HepG2 (cell line): ENCODE results near the gene DSG2. TPM values are rescaled to one million over a fixed set of nuclear protein-coding genes. Genes with fewer than 3 reads are reported as not detected.
A peak's percentile ranks its signal among the peaks of the same experiment; 100 is the strongest.

Experiments
- ATAC-seq: fragments of 200-7000 bp; cut with Tn5 transposase; 3 replicates; pipeline ENCODE4 v1.9.1; 2020; ENCODE audit warnings: mild to moderate bottlenecking, moderate library complexity
- BruUV-seq: library from RNA; stranded (reverse); fragments of 400-500 nt; replicated peaks from 2 replicates; lab custom pipeline; 2021; lab: Mats Ljungman, UMichigan
- CTCF ChIA-PET: fragments of 300-600 bp; formaldehyde crosslinking; extraction: SDS; loops from one replicate; lab custom pipeline; 2021; ENCODE audit warnings: low total read pairs, inconsistent platforms, low intra/inter-chr PET ratio; lab: Yijun Ruan, JAX
- POLR2A ChIA-PET: fragments of 350-600 bp; sonication (Branson Sonifier 250); formaldehyde crosslinking; loops from one replicate; lab custom pipeline; 2020; ENCODE audit warnings: antibody characterized with exemption, inconsistent platforms; lab: Yijun Ruan, JAX
- DNase-seq: peaks from one replicate; pipeline ENCODE4 v3.0.0-alpha.2; 2015; ENCODE audit warnings: low spot score
- FAIRE-seq: peaks from 3 replicates; lab custom pipeline; 2011; peaks lifted over from hg19 to GRCh38; lab: Jason Lieb, UNC
- H2AFZ ChIP-seq: one replicate; pipeline ENCODE4 v1.6.1; 2011; ENCODE audit warnings: low read length, inconsistent platforms
- H3K27ac ChIP-seq: fragments of 300-600 bp; 3 replicates; pipeline ENCODE4 v1.8.0; 2011; ENCODE audit warnings: mixed run types, mild to moderate bottlenecking, mixed read lengths, low read length, inconsistent platforms; ENCODE audit not compliant: insufficient read depth; ENCODE audit errors: extremely low read length
- H3K27me3 ChIP-seq, 2 experiments: fragments of 200-600 bp in 1 of 2; 2 replicates in 1 of 2; 3 replicates in 1 of 2; pipeline versions ENCODE4 v1.6.0 to v1.8.0; 2011; ENCODE audit warnings: low read length in 2 of 2, mild to moderate bottlenecking in 2 of 2, moderate library complexity in 2 of 2, inconsistent platforms in 1 of 2; ENCODE audit not compliant: insufficient read depth in 2 of 2, control insufficient read depth in 1 of 2
- H3K36me3 ChIP-seq, 2 experiments: fragments of 200-600 bp in 1 of 2; replicated peaks in 1 of 2; 2 replicates in 1 of 2; 3 replicates in 1 of 2; pipeline versions ENCODE4 v1.5.1 to v1.8.0; 2011; ENCODE audit warnings: low read length in 2 of 2, inconsistent platforms in 1 of 2; ENCODE audit not compliant: insufficient read depth in 2 of 2, control insufficient read depth in 1 of 2
- H3K4me1 ChIP-seq: 2 replicates; pipeline ENCODE4 v1.5.1; 2012; ENCODE audit warnings: low read length, inconsistent platforms; ENCODE audit not compliant: insufficient read depth
- H3K4me2 ChIP-seq: 2 replicates; pipeline ENCODE4 v1.6.0; 2011; ENCODE audit warnings: low read depth, low read length, inconsistent platforms
- H3K4me3 ChIP-seq, 3 experiments: fragments of 200-600 bp in 1 of 3; sonication (generic), shearing (Covaris generic) in 1 of 3; replicated peaks in 1 of 3; 2 replicates each; pipeline ENCODE4 v1.5.1; 2011 to 2016; ENCODE audit warnings: low read length in 3 of 3, inconsistent platforms in 2 of 3, low read depth in 2 of 3, mild to moderate bottlenecking in 2 of 3, control low read depth in 1 of 3, mixed read lengths in 1 of 3; ENCODE audit not compliant: insufficient read depth in 1 of 3
- H3K79me2 ChIP-seq: one replicate; pipeline ENCODE4 v1.6.1; 2011; ENCODE audit warnings: low read length, inconsistent platforms; ENCODE audit not compliant: insufficient read depth
- H3K9ac ChIP-seq: 2 replicates; pipeline ENCODE4 v1.6.0; 2011; ENCODE audit warnings: mild to moderate bottlenecking, low read depth, low read length, inconsistent platforms; ENCODE audit not compliant: insufficient read depth
- H3K9me3 ChIP-seq: 2 replicates; pipeline ENCODE4 v1.5.1; 2012; ENCODE audit warnings: mild to moderate bottlenecking, low read length
- H4K20me1 ChIP-seq: 2 replicates; pipeline ENCODE4 v1.6.0; 2011; ENCODE audit warnings: inconsistent platforms, mild to moderate bottlenecking, low read length, moderate library complexity; ENCODE audit not compliant: insufficient read depth
- FOXK1 ChIP-seq: sonication (generic); formaldehyde crosslinking; IDR thresholded peaks from 2 replicates; pipeline ENCODE4 v1.4.0; 2020; ENCODE audit warnings: low read depth, missing genetic modification reagents, borderline replicate concordance
- POLR2AphosphoS2 ChIP-seq: IDR thresholded peaks from 2 replicates; pipeline ENCODE4 v1.6.1; 2011; ENCODE audit warnings: low read depth, low read length, improper control_type of control experiment
- RBM22 ChIP-seq: fragments of 200-400 bp; formaldehyde crosslinking; optimal IDR thresholded peaks from 2 replicates; pipeline ENCODE3; 2017; ENCODE audit warnings: mild to moderate bottlenecking, low read length, moderate library complexity
- SOX13 ChIP-seq, 3 experiments: fragments of 450-650 bp in 1 of 3; sonication (generic) in 1 of 3; formaldehyde crosslinking in 1 of 3; IDR thresholded peaks in 2 of 3; conservative IDR thresholded peaks in 1 of 3; 2 replicates each; pipeline versions ENCODE4 v1.5.0 to v1.6.1; 2016 to 2020; ENCODE audit warnings: antibody characterized with exemption in 1 of 3, mild to moderate bottlenecking in 1 of 3, missing compliant biosample characterization in 1 of 3, missing genetic modification reagents in 1 of 3, moderate library complexity in 1 of 3
- ZNF17 ChIP-seq: sonication (generic); formaldehyde crosslinking; IDR thresholded peaks from 2 replicates; pipeline ENCODE4 v1.5.0; 2020; ENCODE audit warnings: mild to moderate bottlenecking, missing genetic modification reagents
- ZNF317 ChIP-seq: sonication (generic); formaldehyde crosslinking; IDR thresholded peaks from 2 replicates; pipeline ENCODE4 v1.5.0; 2020; ENCODE audit warnings: mild to moderate bottlenecking, missing genetic modification reagents
- WGBS: methylation state at CpG from one replicate; pipeline ENCODE4 v1.1.6; 2017; ENCODE audit warnings: low lambda C conversion rate; 5-methylcytosine and 5-hydroxymethylcytosine counted together
- in situ Hi-C: cut with HindIII; loops from 2 replicates; pipeline ENCODE4 v1.10.0; 2017; ENCODE audit warnings: low pct_unique_long_range_greater_than_20kb; ENCODE audit not compliant: extremely low pct_ligation_motif_present
- intact Hi-C: fragments of 100-400 bp; cut with micrococcal nuclease; formaldehyde crosslinking; loops from one replicate; pipeline ENCODE4 v1.10.0; 2022; ENCODE audit not compliant: unreplicated experiment
- polyA plus RNA-seq, 8 experiments: library from polyadenylated mRNA; depleted of rRNA in 3 of 8; stranded (reverse) in 7 of 8; unstranded in 1 of 8; fragments of >200 nt; fragmentation: Illumina TruSeq in 4 of 8; extraction: Trizol in 4 of 8; gene quantifications; 2 replicates each; pipeline versions ENCODE4 v1.2.1 to v1.2.3, GENCODE V29; 2011 to 2016; ENCODE audit warnings: low read depth in 4 of 8, missing spikeins in 1 of 8, mixed read lengths in 1 of 8; ENCODE audit not compliant: insufficient read depth in 1 of 8
- total RNA-seq, 5 experiments: library from RNA; depleted of rRNA; stranded (reverse); fragments of >200 nt; fragmentation: Illumina TruSeq; extraction: Trizol; gene quantifications; 2 replicates each; pipeline ENCODE4 v1.2.3, GENCODE V29; 2016; ENCODE audit warnings: low read depth in 1 of 5
- TF ChIP-seq, protein P1 (sequence below): sonication (generic); formaldehyde crosslinking; IDR thresholded peaks from 2 replicates; pipeline ENCODE4 v1.4.0; 2020; ENCODE audit warnings: mild to moderate bottlenecking, missing genetic modification reagents

Gene DSG2
- total and polyA plus RNA-seq, 2 of the 13 experiments (the other 11 are each of a cell fraction or from before 2014, with no cell fraction given), result 23.3 to 66.7 TPM

DNA sequence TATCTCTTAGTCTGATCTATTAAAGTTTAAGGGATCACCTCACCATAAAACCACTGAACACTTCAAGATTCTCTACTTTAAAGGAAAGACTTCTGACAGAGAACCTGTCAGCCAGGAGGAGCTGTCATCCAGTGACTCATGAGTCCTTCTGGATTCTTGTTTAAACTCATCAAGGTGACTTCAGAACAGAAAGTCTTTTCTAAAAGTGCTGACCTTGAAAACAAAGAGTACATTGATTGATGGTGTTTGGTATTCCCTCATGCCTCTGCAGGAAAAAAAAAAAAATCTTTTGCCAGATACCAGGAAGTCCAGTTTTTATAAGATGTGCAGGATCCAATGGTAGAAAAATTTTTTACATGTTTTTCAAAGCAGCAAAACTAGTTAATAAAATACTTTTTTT lies 12.3 kb downstream of the DSG2 start (continued):
- no peak for TF ChIP-seq ZNF317
- no peak for TF ChIP-seq POLR2AphosphoS2
- TF ChIP-seq FOXK1 (CRISPR knock-in tag), result no peak
- TF ChIP-seq, protein P1, sequence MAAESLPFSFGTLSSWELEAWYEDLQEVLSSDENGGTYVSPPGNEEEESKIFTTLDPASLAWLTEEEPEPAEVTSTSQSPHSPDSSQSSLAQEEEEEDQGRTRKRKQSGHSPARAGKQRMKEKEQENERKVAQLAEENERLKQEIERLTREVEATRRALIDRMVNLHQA (CRISPR knock-in tag), result no peak
- TF ChIP-seq SOX13 (IDR thresholded peaks at IDR 0.05), result no peak
- TF ChIP-seq SOX13 (CRISPR knock-in tag; conservative IDR thresholded peaks at IDR 0.05 in 1 of 2, IDR thresholded peaks at IDR 0.05 in 1 of 2), result peak in 1 of 2 experiments; percentile 45; a peak in 1 of 4 replicates

DNA sequence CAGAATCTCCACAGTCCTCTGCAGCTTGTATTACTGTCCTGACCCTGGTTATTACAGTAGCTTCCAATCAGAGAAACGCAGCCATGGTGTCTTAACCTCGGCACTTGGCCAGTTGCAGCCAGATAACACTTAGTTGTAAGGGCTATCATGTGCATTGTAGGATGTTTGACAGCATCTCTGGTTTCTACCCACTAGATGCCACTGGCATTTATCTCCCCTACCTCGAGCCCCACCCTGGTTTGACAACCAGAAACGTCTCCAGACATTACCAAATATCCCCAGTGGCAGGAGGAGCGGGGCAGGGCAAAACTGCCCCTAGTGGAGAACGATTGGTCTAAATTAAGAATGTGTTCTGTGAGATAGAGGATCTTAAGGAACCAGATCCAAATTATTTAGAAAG lies 13.1 kb downstream of the DSG2 start:
- TF ChIP-seq ZNF17, result no peak
- TF ChIP-seq RBM22, result peak; percentile 29
- Histone ChIP-seq H4K20me1 (peaks cover 3% of the 10 kb centered on the region; the same call in 1 of the 2 replicates), H3K9ac (peak overlapping the region; percentile 54), H3K27ac (peak overlapping the region; percentile 66), H3K4me3 (no peak overlapping the region; a peak in 1 of 6 replicates), H3K9me3 (no peaks in the 10 kb centered on the region), H3K4me1 (peaks cover 58% of the 10 kb centered on the region), H3K27me3 (no peaks in the 10 kb centered on the region), H2AFZ (no peak overlapping the region), H3K36me3 (no peaks in the 10 kb centered on the region), H3K79me2 (peaks cover 45% of the 10 kb centered on the region), H3K4me2 (peak overlapping the region; percentile 48; the same call in 1 of the 2 replicates)
- in situ Hi-C loops (loop anchor here (10.0 kb wide), 1 partner anchor 416 kb away; no protein-coding TSS in a partner anchor), intact Hi-C loops (loop anchor here (5.0 to 10.0 kb wide), 6 partner anchors 41 to 456 kb away; partner anchors contain the start of gene DSC2)
- CTCF ChIA-PET, result no interaction called here
- no peak for FAIRE-seq
- BruUV-seq, result no TSS peak
- DNase-seq, result no peak
- ATAC-seq, result no peak
- 85% methylated on average over 6 of the region's 6 CpGs for WGBS
- POLR2A ChIA-PET, result interaction anchor here (1.8 to 2.3 kb wide), 2 partner anchors 11 to 269 kb away, joined by 3 to 10 read pairs; no protein-coding TSS in a partner anchor
